ENCODE measurements around the gene HAAO.

Gene HAAO

GRCh38 chr2:42812899-42813479 lies 20.6 kb upstream of the HAAO start:
- H3K9me2 ChIP-seq (replicated peaks; ENCODE audit: insufficient read depth, low read length) = no peaks in the 10 kb centered on the region
- no peaks in the 10 kb centered on the region for H4K20me1 ChIP-seq (ENCODE audit: insufficient read depth, low read length)
- H3K9me3 ChIP-seq (replicated peaks; ENCODE audit: insufficient read depth, low read length) = no peaks in the 10 kb centered on the region
- no peak overlapping the region for H3K4me3 ChIP-seq (ENCODE audit: low read length)
- H3K36me3 ChIP-seq (replicated peaks; ENCODE audit: insufficient read depth, low read length) = no peaks in the 10 kb centered on the region
- peaks cover 8% of the 10 kb centered on the region; the same call in 1 of the 2 replicates for H3K4me1 ChIP-seq (ENCODE audit: low read length)
- peaks cover 19% of the 10 kb centered on the region for H3F3A ChIP-seq (ENCODE audit: insufficient read depth, low read length)
- no peak overlapping the region for H3K4me2 ChIP-seq (ENCODE audit: low read depth, low read length)
- no peaks in the 10 kb centered on the region for H3K79me2 ChIP-seq (ENCODE audit: low read length)
- peak; percentile 36 for DNase-seq
- no peak overlapping the region; the same call in 1 of the 2 replicates for H3K27ac ChIP-seq (ENCODE audit: low read length)
- H3K9ac ChIP-seq (ENCODE audit: low read length) = no peak overlapping the region
- H3K27me3 ChIP-seq (replicated peaks; ENCODE audit: insufficient read depth, low read length) = no peaks in the 10 kb centered on the region
- no peak overlapping the region for H2AFZ ChIP-seq (ENCODE audit: low read length)
- TF ChIP-seq EZH2phosphoT487 (IDR thresholded peaks at IDR 0.05; ENCODE audit: low read length) (no peak), CTCF (IDR thresholded peaks at IDR 0.05; ENCODE audit: low read length) (peak; percentile 62)

GRCh38 chr2:42810971-42811811 lies 18.8 kb upstream of the HAAO start:
- Histone ChIP-seq H3K9me3 (replicated peaks; ENCODE audit: insufficient read depth, low read length) (no peaks in the 10 kb centered on the region), H4K20me1 (ENCODE audit: insufficient read depth, low read length) (no peaks in the 10 kb centered on the region), H3F3A (ENCODE audit: insufficient read depth, low read length) (peaks cover 19% of the 10 kb centered on the region), H3K27ac (ENCODE audit: low read length) (peak overlapping the region; percentile 99), H3K27me3 (replicated peaks; ENCODE audit: insufficient read depth, low read length) (no peaks in the 10 kb centered on the region), H2AFZ (ENCODE audit: low read length) (peak overlapping the region; percentile 64), H3K9ac (ENCODE audit: low read length) (peak overlapping the region; percentile 96), H3K4me3 (ENCODE audit: low read length) (peak overlapping the region; percentile 68), H3K4me1 (ENCODE audit: low read length) (peaks cover 8% of the 10 kb centered on the region; the same call in 1 of the 2 replicates), H3K9me2 (replicated peaks; ENCODE audit: insufficient read depth, low read length) (no peaks in the 10 kb centered on the region), H3K36me3 (replicated peaks; ENCODE audit: insufficient read depth, low read length) (no peaks in the 10 kb centered on the region), H3K79me2 (ENCODE audit: low read length) (no peaks in the 10 kb centered on the region), H3K4me2 (ENCODE audit: low read depth, low read length) (peak overlapping the region; percentile 81)
- peak; percentile 48 for DNase-seq
- TF ChIP-seq EZH2phosphoT487 (IDR thresholded peaks at IDR 0.05; ENCODE audit: low read length) = no peak
- no peak for TF ChIP-seq CTCF (IDR thresholded peaks at IDR 0.05; ENCODE audit: low read length)
- TF ChIP-seq EZH2 (optimal IDR thresholded peaks at IDR 0.05; ENCODE audit: low read depth, low read length) = no peak

- Histone ChIP-seq H3K9me3 (replicated peaks; ENCODE audit: insufficient read depth, low read length) (no peaks in the 10 kb centered on the region), H3K9me2 (replicated peaks; ENCODE audit: insufficient read depth, low read length) (no peaks in the 10 kb centered on the region), H3K79me2 (ENCODE audit: low read length) (no peaks in the 10 kb centered on the region), H3K36me3 (replicated peaks; ENCODE audit: insufficient read depth, low read length) (no peaks in the 10 kb centered on the region), H3K4me3 (ENCODE audit: low read length) (peak overlapping the region; percentile 68), H3K4me1 (ENCODE audit: low read length) (peaks cover 8% of the 10 kb centered on the region; the same call in 1 of the 2 replicates), H4K20me1 (ENCODE audit: insufficient read depth, low read length) (no peaks in the 10 kb centered on the region), H3F3A (ENCODE audit: insufficient read depth, low read length) (peaks cover 19% of the 10 kb centered on the region), H3K27ac (ENCODE audit: low read length) (peak overlapping the region; percentile 99), H3K9ac (ENCODE audit: low read length) (peak overlapping the region; percentile 96), H2AFZ (ENCODE audit: low read length) (peak overlapping the region; percentile 64), H3K4me2 (ENCODE audit: low read depth, low read length) (peak overlapping the region; percentile 81), H3K27me3 (replicated peaks; ENCODE audit: insufficient read depth, low read length) (no peaks in the 10 kb centered on the region)
- peak; percentile 95 for DNase-seq
- TF ChIP-seq CTCF (IDR thresholded peaks at IDR 0.05; ENCODE audit: low read length) (no peak), EZH2 (optimal IDR thresholded peaks at IDR 0.05; ENCODE audit: low read depth, low read length) (no peak), EZH2phosphoT487 (IDR thresholded peaks at IDR 0.05; ENCODE audit: low read length) (no peak)
Observed at GRCh38 chr2:42810121-42810970, 18.0 kb upstream of the HAAO start.

All from MM.1S (cell line).